ENCODE measurements around the gene MTHFD2. TPM values are rescaled to one million over a fixed set of nuclear protein-coding genes. Genes with fewer than 3 reads are reported as not detected.

MTHFD2 gene
- 10 to 100 TPM; 19.0 to 23.2 TPM for total RNA-seq
- 39.3 TPM for polyA plus RNA-seq (ENCODE audit: insufficient read depth, low read depth, low replicate concordance)
- long read RNA-seq, donor 1, full-length matches to known transcripts, result 15 of 21 reads
- long read RNA-seq, donor 1, partial matches to known transcripts, result 6 of 21 reads
- long read RNA-seq, donor 1, other reads (novel, unspliced or antisense), result 0 of 21 reads
- long read RNA-seq, donor 2, full-length matches to known transcripts, result 9 of 19 reads
- long read RNA-seq, donor 2, partial matches to known transcripts, result 10 of 19 reads
- long read RNA-seq, donor 2, other reads (novel, unspliced or antisense), result 0 of 19 reads

DNA sequence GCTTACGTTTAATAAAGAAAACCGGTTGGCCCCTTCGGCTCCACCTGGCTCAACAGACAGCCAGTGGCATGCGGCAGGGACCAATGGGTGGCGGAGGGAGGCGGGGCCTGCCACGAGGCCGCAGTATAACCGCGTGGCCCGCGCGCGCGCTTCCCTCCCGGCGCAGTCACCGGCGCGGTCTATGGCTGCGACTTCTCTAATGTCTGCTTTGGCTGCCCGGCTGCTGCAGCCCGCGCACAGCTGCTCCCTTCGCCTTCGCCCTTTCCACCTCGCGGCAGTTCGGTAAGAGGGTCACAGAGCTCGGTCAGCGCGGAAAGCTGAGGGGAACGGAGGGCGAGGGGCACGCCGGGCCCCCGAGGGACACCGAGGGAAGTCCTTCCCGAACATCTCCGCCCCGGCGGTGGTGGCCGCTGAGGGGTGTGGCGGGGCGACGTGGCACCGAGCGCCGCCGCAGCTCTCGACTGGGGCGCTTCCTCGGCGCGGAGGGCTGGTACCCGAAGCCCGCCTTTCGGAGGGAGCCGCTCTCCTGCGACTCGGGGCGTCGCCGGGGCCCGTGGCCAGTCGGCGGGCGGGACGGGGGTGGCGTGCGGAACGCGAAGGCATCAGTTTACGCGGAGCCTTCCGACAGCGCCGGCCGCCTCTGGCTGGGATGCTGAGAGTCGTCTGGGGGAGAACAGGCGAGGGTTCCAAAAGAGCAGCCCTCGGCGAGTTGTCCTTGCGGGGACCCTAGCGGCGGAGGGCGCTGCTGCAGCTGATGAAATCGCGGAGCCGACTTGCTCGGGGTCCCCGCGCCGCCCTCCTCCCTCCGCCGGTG, at the start of gene MTHFD2:
Gene MTHFD2 (plus strand): TSS at position 155 of the 814 bp plus-strand sequence. CDS start 27 bp downstream, at position 182.
- DNase-seq, result peak; percentile 96
- peak within 1 kb of the TSS; percentile 83 to 88 for H3K4me3 ChIP-seq
- TF ChIP-seq, protein P1, sequence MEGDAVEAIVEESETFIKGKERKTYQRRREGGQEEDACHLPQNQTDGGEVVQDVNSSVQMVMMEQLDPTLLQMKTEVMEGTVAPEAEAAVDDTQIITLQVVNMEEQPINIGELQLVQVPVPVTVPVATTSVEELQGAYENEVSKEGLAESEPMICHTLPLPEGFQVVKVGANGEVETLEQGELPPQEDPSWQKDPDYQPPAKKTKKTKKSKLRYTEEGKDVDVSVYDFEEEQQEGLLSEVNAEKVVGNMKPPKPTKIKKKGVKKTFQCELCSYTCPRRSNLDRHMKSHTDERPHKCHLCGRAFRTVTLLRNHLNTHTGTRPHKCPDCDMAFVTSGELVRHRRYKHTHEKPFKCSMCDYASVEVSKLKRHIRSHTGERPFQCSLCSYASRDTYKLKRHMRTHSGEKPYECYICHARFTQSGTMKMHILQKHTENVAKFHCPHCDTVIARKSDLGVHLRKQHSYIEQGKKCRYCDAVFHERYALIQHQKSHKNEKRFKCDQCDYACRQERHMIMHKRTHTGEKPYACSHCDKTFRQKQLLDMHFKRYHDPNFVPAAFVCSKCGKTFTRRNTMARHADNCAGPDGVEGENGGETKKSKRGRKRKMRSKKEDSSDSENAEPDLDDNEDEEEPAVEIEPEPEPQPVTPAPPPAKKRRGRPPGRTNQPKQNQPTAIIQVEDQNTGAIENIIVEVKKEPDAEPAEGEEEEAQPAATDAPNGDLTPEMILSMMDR (IDR thresholded peaks at IDR 0.05), result peak; percentile 66 to 78 (median 74)
- no peak for TF ChIP-seq POLR2A (IDR thresholded peaks at IDR 0.05)
- peak within 1 kb of the TSS; percentile 92 for H3K27ac ChIP-seq
- H3K4me1 ChIP-seq, result peaks cover 20% of the 10 kb centered on the region
- H3K9me3 ChIP-seq, result no peaks in the 10 kb centered on the region
- no peaks in the 10 kb centered on the region for H3K27me3 ChIP-seq
- whole genome bisulfite sequencing, 2 donors, result 1 to 2% methylated on average over 11 to 89 of the region's 96 CpGs
- intact Hi-C loops (cut with DNase I; ENCODE audit: low total_unique reads), result no loop called here
- H3K36me3 ChIP-seq (ENCODE audit: low read depth, missing control alignments), result no peaks in the 10 kb centered on the region

DNA sequence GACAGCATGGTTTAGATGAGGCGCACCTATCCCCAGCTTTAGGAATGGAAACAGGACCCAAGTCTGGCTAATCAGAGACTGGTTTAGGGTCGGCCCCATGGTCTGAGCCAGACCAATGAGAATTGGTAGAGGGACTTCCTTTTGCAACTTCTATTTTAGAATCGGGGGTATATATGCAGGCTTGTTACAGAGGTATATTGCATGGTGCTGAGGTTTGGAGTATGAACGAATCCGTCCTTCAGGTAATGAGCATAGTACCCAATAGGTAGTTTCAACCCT, 49.2 kb upstream of the MTHFD2 start:
- H3K4me3 ChIP-seq, result no peak overlapping the region
- DNase-seq, result no peak
- H3K36me3 ChIP-seq (ENCODE audit: low read depth, missing control alignments), result no peaks in the 10 kb centered on the region
- TF ChIP-seq, protein P1 (IDR thresholded peaks at IDR 0.05), result no peak
- TF ChIP-seq POLR2A (IDR thresholded peaks at IDR 0.05), result no peak
- intact Hi-C loops (cut with DNase I; ENCODE audit: low total_unique reads), result no loop called here
- no peak overlapping the region for H3K27ac ChIP-seq
- 54 to 71% methylated on average over 5 of the region's 5 CpGs for WGBS, 2 donors
- H3K4me1 ChIP-seq, result peaks cover 12% of the 10 kb centered on the region
- no peaks in the 10 kb centered on the region for H3K27me3 ChIP-seq
- H3K9me3 ChIP-seq, result no peaks in the 10 kb centered on the region

- Histone ChIP-seq H3K9me3 (no peaks in the 10 kb centered on the region), H3K4me3 (no peak overlapping the region), H3K27me3 (no peaks in the 10 kb centered on the region), H3K4me1 (peaks cover 12% of the 10 kb centered on the region), H3K36me3 (ENCODE audit: low read depth, missing control alignments) (no peaks in the 10 kb centered on the region), H3K27ac (no peak overlapping the region)
- intact Hi-C loops (cut with DNase I; ENCODE audit: low total_unique reads), result no loop called here
- DNase-seq, result no peak
- TF ChIP-seq, protein P1 (IDR thresholded peaks at IDR 0.05), result no peak
- no peak for TF ChIP-seq POLR2A (IDR thresholded peaks at IDR 0.05)
- 76% methylated on average over 7 of the region's 7 CpGs for WGBS, 2 donors
These were observed 48.7 kb upstream of the MTHFD2 start for GRCh38 chr2:74149570-74150319.

DNA sequence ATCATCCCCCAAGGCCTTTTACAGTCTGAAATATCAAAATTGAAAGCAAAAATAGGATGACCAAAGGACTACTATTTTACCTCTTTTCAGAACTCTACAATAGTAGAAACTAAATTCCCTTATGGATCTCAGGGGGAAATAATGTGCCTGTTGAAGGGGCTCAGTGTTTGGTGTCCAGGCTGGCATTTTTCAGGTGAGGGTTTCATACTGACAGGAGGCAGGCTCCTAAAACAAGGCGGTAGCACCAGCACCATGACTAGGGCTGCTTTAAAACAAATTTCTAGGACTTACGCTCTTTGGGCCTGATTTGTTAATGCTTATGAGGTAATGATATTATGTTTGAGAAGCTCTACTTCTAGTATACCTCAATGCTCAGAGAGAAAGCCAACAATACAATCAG, 45.5 kb upstream of the MTHFD2 start:
- no peaks in the 10 kb centered on the region for H3K36me3 ChIP-seq (ENCODE audit: low read depth, missing control alignments)
- intact Hi-C loops (cut with DNase I; ENCODE audit: low total_unique reads), result no loop called here
- WGBS, 2 donors, result 91 to 93% methylated on average over 2 of the region's 2 CpGs

More for the DNA sequence above, 45.5 kb upstream of the MTHFD2 start:
- TF ChIP-seq POLR2A (IDR thresholded peaks at IDR 0.05), result no peak
- TF ChIP-seq, protein P1 (IDR thresholded peaks at IDR 0.05), result no peak
- H3K27me3 ChIP-seq, result no peaks in the 10 kb centered on the region
- no peak overlapping the region for H3K27ac ChIP-seq
- no peaks in the 10 kb centered on the region for H3K9me3 ChIP-seq
- H3K4me1 ChIP-seq, result peaks cover 6% of the 10 kb centered on the region
- DNase-seq, result no peak
- no peak overlapping the region for H3K4me3 ChIP-seq

Data from testis (tissue), 5 donors.